ENCODE data around the gene RABGGTB. TPM values are rescaled to one million over a fixed set of nuclear protein-coding genes. Genes with fewer than 3 reads are reported as not detected.

Gene RABGGTB
- total and polyA plus RNA-seq, 4 donors: 24.3 to 74.8 (median 47.2) TPM

DNA sequence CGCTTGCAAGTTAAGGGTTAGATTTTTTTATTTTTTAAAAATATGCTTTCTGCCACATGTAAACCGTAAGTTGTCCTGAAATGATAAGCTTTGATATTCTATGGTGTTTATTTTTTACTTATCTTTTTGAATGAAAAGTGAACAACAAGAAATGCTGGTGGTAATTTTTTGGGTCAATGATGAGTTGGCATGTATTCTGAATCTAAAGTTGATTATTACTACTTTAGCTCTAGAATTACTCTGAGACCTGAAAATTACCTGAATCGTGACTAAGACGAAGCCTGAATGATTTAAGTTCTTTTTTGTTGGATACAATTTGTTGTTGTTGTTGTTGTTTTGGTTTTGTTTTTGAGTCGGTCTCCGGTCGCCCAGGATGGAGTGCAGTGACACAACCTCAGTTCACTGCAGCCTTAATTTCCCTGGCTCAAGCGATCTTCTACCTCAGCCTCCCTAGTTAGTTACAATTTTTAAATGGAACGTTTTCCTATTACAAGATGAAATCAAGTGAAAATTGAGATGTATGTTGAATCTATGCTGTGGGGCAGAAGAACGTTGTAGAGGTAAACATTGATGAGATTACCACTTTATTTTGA, 941 bp downstream of the RABGGTB start:
- no peak for DNase-seq (ENCODE audit: low spot score)
- Histone ChIP-seq H3K27me3 (ENCODE audit: control insufficient read depth in 4 of 4, insufficient read depth in 4 of 4, low read length in 3 of 4) (no peaks in the 10 kb centered on the region), H3K4me1 (ENCODE audit: control insufficient read depth in 4 of 4, insufficient read depth in 4 of 4, low read length in 3 of 4) (peaks cover 8 to 45% (median 35%) of the 10 kb centered on the region in 4 donors), H3K9me3 (ENCODE audit: control insufficient read depth in 4 of 4, low read length in 3 of 4) (no peaks in the 10 kb centered on the region), H3K36me3 (ENCODE audit: control insufficient read depth in 4 of 4, insufficient read depth in 3 of 4, low read depth in 1 of 4, low read length in 3 of 4) (peaks cover under 1 to 10% (median 4%) of the 10 kb centered on the region in 4 donors), H3K9ac (ENCODE audit: low read depth in 1 of 2, low read length in 2 of 2) (peak overlapping the region; percentile 92 to 94), H3K4me3 (ENCODE audit: low read depth in 1 of 3, low read length in 3 of 3) (peak overlapping the region; percentile 59 to 91 (median 89)), H3K27ac (ENCODE audit: low read depth in 1 of 2, low read length in 2 of 2) (peak overlapping the region in 1 of 2 donors; percentile 80)
- whole genome bisulfite sequencing: 2% methylated on average over 10 of the region's 10 CpGs
- TF ChIP-seq, protein P1, sequence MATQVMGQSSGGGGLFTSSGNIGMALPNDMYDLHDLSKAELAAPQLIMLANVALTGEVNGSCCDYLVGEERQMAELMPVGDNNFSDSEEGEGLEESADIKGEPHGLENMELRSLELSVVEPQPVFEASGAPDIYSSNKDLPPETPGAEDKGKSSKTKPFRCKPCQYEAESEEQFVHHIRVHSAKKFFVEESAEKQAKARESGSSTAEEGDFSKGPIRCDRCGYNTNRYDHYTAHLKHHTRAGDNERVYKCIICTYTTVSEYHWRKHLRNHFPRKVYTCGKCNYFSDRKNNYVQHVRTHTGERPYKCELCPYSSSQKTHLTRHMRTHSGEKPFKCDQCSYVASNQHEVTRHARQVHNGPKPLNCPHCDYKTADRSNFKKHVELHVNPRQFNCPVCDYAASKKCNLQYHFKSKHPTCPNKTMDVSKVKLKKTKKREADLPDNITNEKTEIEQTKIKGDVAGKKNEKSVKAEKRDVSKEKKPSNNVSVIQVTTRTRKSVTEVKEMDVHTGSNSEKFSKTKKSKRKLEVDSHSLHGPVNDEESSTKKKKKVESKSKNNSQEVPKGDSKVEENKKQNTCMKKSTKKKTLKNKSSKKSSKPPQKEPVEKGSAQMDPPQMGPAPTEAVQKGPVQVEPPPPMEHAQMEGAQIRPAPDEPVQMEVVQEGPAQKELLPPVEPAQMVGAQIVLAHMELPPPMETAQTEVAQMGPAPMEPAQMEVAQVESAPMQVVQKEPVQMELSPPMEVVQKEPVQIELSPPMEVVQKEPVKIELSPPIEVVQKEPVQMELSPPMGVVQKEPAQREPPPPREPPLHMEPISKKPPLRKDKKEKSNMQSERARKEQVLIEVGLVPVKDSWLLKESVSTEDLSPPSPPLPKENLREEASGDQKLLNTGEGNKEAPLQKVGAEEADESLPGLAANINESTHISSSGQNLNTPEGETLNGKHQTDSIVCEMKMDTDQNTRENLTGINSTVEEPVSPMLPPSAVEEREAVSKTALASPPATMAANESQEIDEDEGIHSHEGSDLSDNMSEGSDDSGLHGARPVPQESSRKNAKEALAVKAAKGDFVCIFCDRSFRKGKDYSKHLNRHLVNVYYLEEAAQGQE (IDR thresholded peaks at IDR 0.05): no peak
- TF ChIP-seq EGR1 (IDR thresholded peaks at IDR 0.05; ENCODE audit: low read depth in 2 of 2) (no peak), YY1 (IDR thresholded peaks at IDR 0.05) (no peak), NR2F2 (IDR thresholded peaks at IDR 0.05) (no peak), FOXA2 (IDR thresholded peaks at IDR 0.05) (no peak), HNF4A (conservative IDR thresholded peaks at IDR 0.05) (no peak), JUND (IDR thresholded peaks at IDR 0.05) (no peak)

DNA sequence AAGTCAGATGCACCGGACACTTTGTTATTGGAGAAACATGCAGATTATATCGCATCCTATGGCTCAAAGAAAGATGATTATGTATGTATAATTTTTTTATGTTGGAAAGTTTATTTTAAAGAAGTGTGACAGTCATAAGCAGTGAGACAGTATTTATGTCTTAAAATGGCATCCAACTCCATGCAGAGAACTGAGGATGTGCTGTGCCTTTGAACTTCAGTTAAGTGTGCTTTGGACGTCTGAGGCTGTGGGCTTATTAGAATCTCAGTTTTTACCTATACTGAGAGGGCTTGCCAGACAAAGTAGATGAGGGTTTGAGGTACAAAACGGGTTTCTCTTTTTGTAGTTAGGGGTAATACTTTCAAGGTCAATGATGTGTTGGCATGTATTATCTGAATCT, 1.5 kb downstream of the RABGGTB start:
- H3K9me3 ChIP-seq (ENCODE audit: control insufficient read depth in 4 of 4, low read length in 3 of 4): no peaks in the 10 kb centered on the region
- H3K27ac ChIP-seq (ENCODE audit: low read depth in 1 of 2, low read length in 2 of 2): no peak overlapping the region
- no peak overlapping the region for H3K9ac ChIP-seq (ENCODE audit: low read depth in 1 of 2, low read length in 2 of 2)
- H3K27me3 ChIP-seq (ENCODE audit: control insufficient read depth in 4 of 4, insufficient read depth in 4 of 4, low read length in 3 of 4): no peaks in the 10 kb centered on the region
- H3K4me1 ChIP-seq (ENCODE audit: control insufficient read depth in 4 of 4, insufficient read depth in 4 of 4, low read length in 3 of 4): peaks cover 8 to 45% (median 35%) of the 10 kb centered on the region in 4 donors
- H3K4me3 ChIP-seq (ENCODE audit: low read depth in 1 of 3, low read length in 3 of 3): peak overlapping the region; percentile 59 to 91 (median 89)
- TF ChIP-seq YY1 (IDR thresholded peaks at IDR 0.05) (peak; percentile 11), JUND (IDR thresholded peaks at IDR 0.05) (no peak)
- no peak for DNase-seq (ENCODE audit: low spot score)
- 23% methylated on average over 4 of the region's 4 CpGs for WGBS
- H3K36me3 ChIP-seq (ENCODE audit: control insufficient read depth in 4 of 4, insufficient read depth in 3 of 4, low read depth in 1 of 4, low read length in 3 of 4): peaks cover 2 to 15% (median 9%) of the 10 kb centered on the region in 4 donors

DNA sequence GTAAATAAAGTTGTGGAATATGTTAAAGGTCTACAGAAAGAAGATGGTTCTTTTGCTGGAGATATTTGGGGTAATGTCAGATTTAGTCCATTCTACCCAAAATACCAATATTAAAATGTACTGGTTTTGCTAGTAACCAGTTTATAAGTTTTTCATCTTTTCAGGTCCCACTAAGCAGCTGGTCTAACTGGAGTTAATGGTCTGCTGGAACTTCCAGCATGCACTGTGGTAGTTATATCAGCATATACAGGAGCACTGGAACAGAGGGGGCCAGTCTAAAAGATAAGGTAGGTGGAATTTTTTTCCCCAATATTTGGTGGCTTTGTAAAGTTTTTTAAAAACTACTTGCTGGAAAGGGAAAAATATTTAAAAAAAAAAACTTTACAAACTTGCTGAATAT, 3.9 kb downstream of the RABGGTB start:
- peaks cover 6 to 38% (median 28%) of the 10 kb centered on the region in 4 donors for H3K36me3 ChIP-seq (ENCODE audit: control insufficient read depth in 4 of 4, insufficient read depth in 3 of 4, low read depth in 1 of 4, low read length in 3 of 4)

More for the DNA sequence above, 3.9 kb downstream of the RABGGTB start:
- TF ChIP-seq HNF4A (conservative IDR thresholded peaks at IDR 0.05) (no peak), NR2F2 (IDR thresholded peaks at IDR 0.05) (no peak), EGR1 (IDR thresholded peaks at IDR 0.05; ENCODE audit: low read depth in 2 of 2) (no peak), HNF4G (IDR thresholded peaks at IDR 0.05) (no peak)
- TF ChIP-seq, protein P2, sequence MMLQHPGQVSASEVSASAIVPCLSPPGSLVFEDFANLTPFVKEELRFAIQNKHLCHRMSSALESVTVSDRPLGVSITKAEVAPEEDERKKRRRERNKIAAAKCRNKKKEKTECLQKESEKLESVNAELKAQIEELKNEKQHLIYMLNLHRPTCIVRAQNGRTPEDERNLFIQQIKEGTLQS (IDR thresholded peaks at IDR 0.05): no peak
- H3K4me1 ChIP-seq (ENCODE audit: control insufficient read depth in 4 of 4, insufficient read depth in 4 of 4, low read length in 3 of 4): peaks cover 8 to 45% (median 35%) of the 10 kb centered on the region in 4 donors
- no peaks in the 10 kb centered on the region for H3K9me3 ChIP-seq (ENCODE audit: control insufficient read depth in 4 of 4, low read length in 3 of 4)
- no peak overlapping the region for H3K27ac ChIP-seq (ENCODE audit: low read depth in 1 of 2, low read length in 2 of 2)
- H3K4me3 ChIP-seq (ENCODE audit: low read depth in 1 of 3, low read length in 3 of 3): no peak overlapping the region
- H3K9ac ChIP-seq (ENCODE audit: low read depth in 1 of 2, low read length in 2 of 2): no peak overlapping the region
- DNase-seq (ENCODE audit: low spot score): no peak
- no peaks in the 10 kb centered on the region for H3K27me3 ChIP-seq (ENCODE audit: control insufficient read depth in 4 of 4, insufficient read depth in 4 of 4, low read length in 3 of 4)

Measured in liver (tissue), 9 donors.